ENCODE measurements around the gene ZMIZ1.

The ZMIZ1 gene

GRCh38 chr10:79050896-79051555 lies 17.7 kb upstream of the ZMIZ1 start:
- no peak overlapping the region for H3K4me3 ChIP-seq (ENCODE audit: low read depth, low read length)

GRCh38 chr10:79051766-79052165 lies 17.0 kb upstream of the ZMIZ1 start:
- H3K4me3 ChIP-seq (ENCODE audit: low read depth, low read length), result no peak overlapping the region

GRCh38 chr10:79052291-79053080 lies 16.3 kb upstream of the ZMIZ1 start:
- no peak overlapping the region for H3K4me3 ChIP-seq (ENCODE audit: low read depth, low read length)

GRCh38 chr10:79053081-79053434 lies 15.7 kb upstream of the ZMIZ1 start:
- H3K4me3 ChIP-seq (ENCODE audit: low read depth, low read length), result no peak overlapping the region

GRCh38 chr10:79053481-79054202 lies 15.1 kb upstream of the ZMIZ1 start:
- H3K4me3 ChIP-seq (ENCODE audit: low read depth, low read length), result no peak overlapping the region

GRCh38 chr10:79054203-79055099 lies 14.3 kb upstream of the ZMIZ1 start:
- no peak overlapping the region for H3K4me3 ChIP-seq (ENCODE audit: low read depth, low read length)

- H3K4me3 ChIP-seq (ENCODE audit: low read depth, low read length), result no peak overlapping the region
Measured at GRCh38 chr10:79055100-79055782, 13.5 kb upstream of the ZMIZ1 start.

GRCh38 chr10:79055892-79056291 lies 12.9 kb upstream of the ZMIZ1 start:
- H3K4me3 ChIP-seq (ENCODE audit: low read depth, low read length), result no peak overlapping the region

GRCh38 chr10:79056361-79056735 lies 12.4 kb upstream of the ZMIZ1 start:
- H3K4me3 ChIP-seq (ENCODE audit: low read depth, low read length), result no peak overlapping the region

- H3K4me3 ChIP-seq (ENCODE audit: low read depth, low read length), result no peak overlapping the region
Measured at GRCh38 chr10:79056736-79057391, 11.9 kb upstream of the ZMIZ1 start.

- H3K4me3 ChIP-seq (ENCODE audit: low read depth, low read length), result no peak overlapping the region
Measured at GRCh38 chr10:79057481-79058275, 11.1 kb upstream of the ZMIZ1 start.

GRCh38 chr10:79058899-79059841 lies 9.6 kb upstream of the ZMIZ1 start:
- no peak overlapping the region for H3K4me3 ChIP-seq (ENCODE audit: low read depth, low read length)

- H3K4me3 ChIP-seq (ENCODE audit: low read depth, low read length), result no peak overlapping the region
Measured at GRCh38 chr10:79059859-79060379, 8.8 kb upstream of the ZMIZ1 start.

- no peak overlapping the region for H3K4me3 ChIP-seq (ENCODE audit: low read depth, low read length)
Measured at GRCh38 chr10:79060641-79061255, 8.0 kb upstream of the ZMIZ1 start.

GRCh38 chr10:79061441-79062315 lies 7.1 kb upstream of the ZMIZ1 start:
- H3K4me3 ChIP-seq (ENCODE audit: low read depth, low read length), result no peak overlapping the region

GRCh38 chr10:79063071-79063491 lies 5.7 kb upstream of the ZMIZ1 start:
- no peak overlapping the region for H3K4me3 ChIP-seq (ENCODE audit: low read depth, low read length)
